ENCODE results near the gene NHSL2.
A peak's percentile ranks its signal among the peaks of the same experiment; 100 is the strongest.

NHSL2 gene

DNA sequence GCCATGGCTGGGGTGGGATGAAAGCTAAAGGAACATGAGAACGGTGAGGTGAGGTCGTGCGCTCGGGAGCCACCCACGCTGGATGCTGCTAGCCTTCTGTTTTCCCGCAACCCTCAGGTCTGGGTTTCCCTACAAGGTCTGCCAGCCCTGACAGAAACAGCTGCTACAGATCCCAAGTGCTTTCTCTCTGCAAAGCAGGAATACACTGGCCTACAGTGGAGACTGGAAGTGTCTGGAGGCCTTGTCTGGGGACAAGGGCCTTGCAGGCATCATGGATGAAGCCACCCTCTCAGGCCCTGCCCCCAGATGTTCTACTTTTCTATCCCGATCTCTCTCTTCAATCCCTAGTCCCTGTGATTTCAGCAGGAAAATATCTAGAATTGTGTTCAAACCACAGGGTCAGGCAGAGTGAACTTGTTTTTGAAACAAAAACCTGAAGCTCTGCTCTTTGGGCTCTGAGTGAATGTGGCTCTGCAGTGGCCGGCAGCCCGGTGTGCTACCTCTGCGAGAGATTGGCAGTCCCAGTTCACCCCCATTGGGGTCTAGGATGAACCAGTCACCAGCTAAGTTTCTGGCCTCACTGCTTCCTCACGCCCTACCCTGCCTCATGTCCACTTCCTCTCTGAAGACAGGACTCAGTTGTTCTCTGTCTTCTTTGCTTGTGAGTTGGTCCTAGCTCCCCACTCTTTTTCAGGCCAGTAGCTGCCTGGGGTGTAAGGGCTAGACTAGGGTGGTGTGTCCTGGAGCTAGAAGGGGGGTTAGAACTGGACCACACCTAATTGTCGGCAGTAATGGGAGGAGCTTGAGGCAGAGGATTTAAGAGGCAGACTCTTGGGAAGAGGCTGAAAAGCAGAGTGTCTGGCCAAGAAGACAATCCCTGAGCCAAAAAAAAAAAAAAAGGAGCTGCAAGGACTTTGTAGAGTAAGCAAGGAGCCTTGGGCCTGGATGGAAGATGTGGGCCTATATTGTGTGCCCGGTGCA, 131.5 kb downstream of the NHSL2 start:
- TF ChIP-seq, protein P1, sequence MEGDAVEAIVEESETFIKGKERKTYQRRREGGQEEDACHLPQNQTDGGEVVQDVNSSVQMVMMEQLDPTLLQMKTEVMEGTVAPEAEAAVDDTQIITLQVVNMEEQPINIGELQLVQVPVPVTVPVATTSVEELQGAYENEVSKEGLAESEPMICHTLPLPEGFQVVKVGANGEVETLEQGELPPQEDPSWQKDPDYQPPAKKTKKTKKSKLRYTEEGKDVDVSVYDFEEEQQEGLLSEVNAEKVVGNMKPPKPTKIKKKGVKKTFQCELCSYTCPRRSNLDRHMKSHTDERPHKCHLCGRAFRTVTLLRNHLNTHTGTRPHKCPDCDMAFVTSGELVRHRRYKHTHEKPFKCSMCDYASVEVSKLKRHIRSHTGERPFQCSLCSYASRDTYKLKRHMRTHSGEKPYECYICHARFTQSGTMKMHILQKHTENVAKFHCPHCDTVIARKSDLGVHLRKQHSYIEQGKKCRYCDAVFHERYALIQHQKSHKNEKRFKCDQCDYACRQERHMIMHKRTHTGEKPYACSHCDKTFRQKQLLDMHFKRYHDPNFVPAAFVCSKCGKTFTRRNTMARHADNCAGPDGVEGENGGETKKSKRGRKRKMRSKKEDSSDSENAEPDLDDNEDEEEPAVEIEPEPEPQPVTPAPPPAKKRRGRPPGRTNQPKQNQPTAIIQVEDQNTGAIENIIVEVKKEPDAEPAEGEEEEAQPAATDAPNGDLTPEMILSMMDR (IDR thresholded peaks at IDR 0.05) = no peak

DNA sequence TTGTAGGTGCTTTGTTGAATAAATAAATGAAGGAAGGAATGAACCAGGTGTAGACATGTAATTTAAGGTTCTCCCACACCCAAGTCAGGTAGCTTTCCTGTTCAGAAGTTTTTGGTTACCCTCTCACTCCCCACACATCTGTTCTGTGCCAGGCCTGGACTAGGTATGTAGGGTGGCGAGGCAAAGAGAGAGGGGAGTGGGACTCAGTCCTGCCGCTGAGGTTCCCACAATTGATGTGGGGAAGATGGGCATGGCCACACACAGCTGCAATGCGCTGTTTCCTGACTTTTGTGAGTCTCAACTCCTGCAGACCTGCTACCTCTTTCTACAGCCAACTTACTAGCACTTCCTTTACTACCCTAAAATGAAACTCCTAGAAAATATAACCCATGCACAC, 132.2 kb downstream of the NHSL2 start:
- Mint-ChIP-seq H3K9me3 (peaks cover 53% of the 10 kb centered on the region), H3K27ac (no peak overlapping the region), H3K27me3 (ENCODE audit: low read depth, poor library complexity) (peaks cover 7% of the 10 kb centered on the region), H3K4me3 (no peak overlapping the region), H3K4me1 (peaks cover 51% of the 10 kb centered on the region), H3K36me3 (ENCODE audit: low read depth) (no peaks in the 10 kb centered on the region)
- TF ChIP-seq, protein P1 (IDR thresholded peaks at IDR 0.05) = no peak
- no peak for DNase-seq

More for the DNA sequence above, 131.5 kb downstream of the NHSL2 start:
- no peak overlapping the region for H3K4me3 Mint-ChIP-seq
- peaks cover 7% of the 10 kb centered on the region for H3K27me3 Mint-ChIP-seq (ENCODE audit: low read depth, poor library complexity)
- H3K36me3 Mint-ChIP-seq (ENCODE audit: low read depth) = no peaks in the 10 kb centered on the region
- H3K9me3 Mint-ChIP-seq = peaks cover 59% of the 10 kb centered on the region
- H3K4me1 Mint-ChIP-seq = peaks cover 51% of the 10 kb centered on the region
- H3K27ac Mint-ChIP-seq = peak overlapping the region; percentile 61
- no peak for DNase-seq

DNA sequence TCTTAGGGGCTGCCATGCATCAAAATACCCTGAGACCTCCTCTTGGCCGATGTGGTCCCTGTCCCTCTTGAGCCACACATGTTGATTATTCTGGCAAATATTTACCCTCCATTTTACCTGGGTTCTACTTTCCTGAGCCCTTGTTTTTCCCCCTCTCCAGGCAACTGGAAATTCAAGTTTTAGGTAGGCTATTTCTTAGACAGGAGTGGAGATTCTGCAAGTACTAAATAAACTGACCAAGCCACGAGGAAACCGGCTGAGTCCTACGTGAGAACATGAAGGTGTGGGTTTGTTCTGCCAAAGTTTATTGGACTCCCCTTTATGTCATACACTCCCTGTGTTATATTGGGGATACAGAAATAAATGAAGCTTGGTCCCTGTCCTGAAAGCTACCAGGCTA, 133.0 kb downstream of the NHSL2 start:
- Mint-ChIP-seq H3K4me1 (peaks cover 51% of the 10 kb centered on the region), H3K9me3 (peaks cover 50% of the 10 kb centered on the region), H3K27ac (peak overlapping the region; percentile 51), H3K4me3 (no peak overlapping the region), H3K36me3 (ENCODE audit: low read depth) (no peaks in the 10 kb centered on the region), H3K27me3 (ENCODE audit: low read depth, poor library complexity) (peaks cover 7% of the 10 kb centered on the region)
- DNase-seq = no peak
- TF ChIP-seq, protein P1 (IDR thresholded peaks at IDR 0.05) = no peak

DNA sequence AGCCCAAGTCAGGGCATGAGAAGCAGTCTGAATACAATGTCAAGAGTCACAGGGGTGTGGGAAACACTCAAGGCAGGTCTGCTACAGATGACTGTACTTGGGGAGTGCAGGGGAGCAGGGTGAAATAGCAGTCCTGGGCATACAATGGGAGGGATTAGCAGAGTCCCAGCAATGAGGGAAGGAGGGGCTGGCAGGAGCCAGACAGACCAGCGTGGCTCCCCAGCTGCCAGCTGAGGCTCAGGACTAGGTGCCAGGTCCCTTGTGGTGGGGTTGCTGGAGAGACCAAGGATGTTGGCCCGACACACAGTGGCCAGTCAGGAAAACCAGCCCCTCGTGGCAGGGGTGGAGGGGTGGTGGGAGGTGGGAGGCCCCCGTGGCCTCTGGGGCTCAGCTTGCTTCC, 134.5 kb downstream of the NHSL2 start:
- no peak overlapping the region for H3K27ac Mint-ChIP-seq

DNA sequence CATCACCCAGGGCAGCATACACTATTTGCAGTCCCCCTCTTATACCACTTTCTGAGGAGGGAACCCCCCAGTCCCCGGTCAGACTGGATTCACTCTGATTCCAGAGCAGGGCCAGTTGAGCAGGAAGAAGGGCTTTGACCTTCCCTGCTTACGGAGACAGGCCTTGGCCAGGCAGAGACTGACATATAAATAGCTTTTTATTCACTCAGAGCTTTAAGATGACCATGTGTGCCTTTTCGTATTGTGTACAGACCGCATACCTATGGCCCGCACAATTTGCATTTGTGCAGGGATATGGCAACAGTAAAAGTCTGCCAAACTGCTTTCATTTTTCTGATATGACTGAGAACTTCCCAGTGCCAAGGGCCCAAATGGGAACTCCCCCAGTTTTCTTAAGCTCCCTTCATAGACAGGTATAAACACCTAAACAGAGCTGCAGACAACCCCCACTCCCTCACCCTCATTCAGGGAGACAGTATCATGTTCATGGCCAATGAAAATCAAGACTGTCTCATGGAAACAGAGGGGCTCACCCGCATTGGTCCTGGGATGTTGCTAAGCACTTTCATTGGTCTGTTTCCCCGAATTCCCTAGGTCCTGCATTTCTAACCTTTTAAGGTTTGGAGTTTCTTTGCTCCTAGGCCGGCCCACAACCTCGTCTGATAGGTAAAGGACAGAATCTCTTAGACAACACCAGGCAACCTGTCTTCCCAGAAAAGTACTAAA, 135.1 kb downstream of the NHSL2 start:
- Mint-ChIP-seq H3K27ac (peak overlapping the region; percentile 25), H3K27me3 (ENCODE audit: low read depth, poor library complexity) (peaks cover 6% of the 10 kb centered on the region), H3K36me3 (ENCODE audit: low read depth) (no peaks in the 10 kb centered on the region), H3K4me3 (no peak overlapping the region), H3K4me1 (peaks cover 45% of the 10 kb centered on the region), H3K9me3 (peaks cover 48% of the 10 kb centered on the region)
- no peak for DNase-seq
- TF ChIP-seq, protein P1 (IDR thresholded peaks at IDR 0.05) = no peak

More for the DNA sequence above, 134.5 kb downstream of the NHSL2 start:
- Mint-ChIP-seq H3K36me3 (ENCODE audit: low read depth) (no peaks in the 10 kb centered on the region), H3K9me3 (peaks cover 48% of the 10 kb centered on the region), H3K4me3 (no peak overlapping the region), H3K4me1 (peaks cover 49% of the 10 kb centered on the region), H3K27me3 (ENCODE audit: low read depth, poor library complexity) (peaks cover 7% of the 10 kb centered on the region)
- DNase-seq = no peak
- TF ChIP-seq, protein P1 (IDR thresholded peaks at IDR 0.05) = no peak
